ENCODE data around the gene CCDC191.
A peak's percentile ranks its signal among the peaks of the same experiment; 100 is the strongest.

Gene CCDC191

GRCh38 chr3:113985541-113985940 is 70.8 kb downstream of the CCDC191 start:
- ATAC-seq (ENCODE audit: insufficient read depth, low read depth) = peak; percentile 76
- Histone ChIP-seq H3K36me3 (ENCODE audit: insufficient read depth, low read length) (no peaks in the 10 kb centered on the region), H3K79me2 (ENCODE audit: insufficient read depth, low read length) (no peaks in the 10 kb centered on the region), H3K9me3 (ENCODE audit: insufficient read depth, low read length, severe bottlenecking) (no peaks in the 10 kb centered on the region), H3K4me3 (ENCODE audit: low read depth in 1 of 2, low read length in 2 of 2) (no peak overlapping the region), H3K27ac (ENCODE audit: low read length) (no peak overlapping the region), H3K9ac (ENCODE audit: low read depth, low read length) (no peak overlapping the region), H3K27me3 (ENCODE audit: insufficient read depth, low read length, poor library complexity) (no peaks in the 10 kb centered on the region), H3K4me2 (ENCODE audit: insufficient read depth, low read length) (no peak overlapping the region), H2AFZ (ENCODE audit: low read depth, low read length) (no peak overlapping the region), H3K4me1 (ENCODE audit: insufficient read depth, low read length) (no peaks in the 10 kb centered on the region), H4K20me1 (ENCODE audit: insufficient read depth, low read length) (no peaks in the 10 kb centered on the region)
- peak; percentile 14 for DNase-seq
- TF ChIP-seq CTCF (IDR thresholded peaks at IDR 0.05; ENCODE audit: borderline replicate concordance, extremely low read depth, low read length, poor library complexity, severe bottlenecking) (no peak), EZH2 (IDR thresholded peaks at IDR 0.05; ENCODE audit: borderline replicate concordance, low read depth, low read length, severe bottlenecking) (no peak)

GRCh38 chr3:113983544-113983943 is 72.8 kb downstream of the CCDC191 start:
- Histone ChIP-seq H3K27ac (ENCODE audit: low read length) (no peak overlapping the region), H3K4me3 (ENCODE audit: low read depth in 1 of 2, low read length in 2 of 2) (no peak overlapping the region), H3K9ac (ENCODE audit: low read depth, low read length) (no peak overlapping the region), H3K79me2 (ENCODE audit: insufficient read depth, low read length) (no peaks in the 10 kb centered on the region), H3K4me1 (ENCODE audit: insufficient read depth, low read length) (no peaks in the 10 kb centered on the region), H3K4me2 (ENCODE audit: insufficient read depth, low read length) (no peak overlapping the region), H4K20me1 (ENCODE audit: insufficient read depth, low read length) (no peaks in the 10 kb centered on the region), H3K9me3 (ENCODE audit: insufficient read depth, low read length, severe bottlenecking) (no peaks in the 10 kb centered on the region), H3K27me3 (ENCODE audit: insufficient read depth, low read length, poor library complexity) (no peaks in the 10 kb centered on the region), H2AFZ (ENCODE audit: low read depth, low read length) (no peak overlapping the region), H3K36me3 (ENCODE audit: insufficient read depth, low read length) (no peaks in the 10 kb centered on the region)
- DNase-seq (no peak), ATAC-seq (ENCODE audit: insufficient read depth, low read depth) (no peak)
- TF ChIP-seq CTCF (IDR thresholded peaks at IDR 0.05; ENCODE audit: borderline replicate concordance, extremely low read depth, low read length, poor library complexity, severe bottlenecking) (no peak), EZH2 (IDR thresholded peaks at IDR 0.05; ENCODE audit: borderline replicate concordance, low read depth, low read length, severe bottlenecking) (no peak)

GRCh38 chr3:113981803-113982202 is 74.5 kb downstream of the CCDC191 start:
- no peak overlapping the region for H3K27ac ChIP-seq (ENCODE audit: low read length)
- H3K4me3 ChIP-seq (ENCODE audit: low read depth in 1 of 2, low read length in 2 of 2) = no peak overlapping the region
- H3K9me3 ChIP-seq (ENCODE audit: insufficient read depth, low read length, severe bottlenecking) = no peaks in the 10 kb centered on the region
- no peak for ATAC-seq (ENCODE audit: insufficient read depth, low read depth)
- H2AFZ ChIP-seq (ENCODE audit: low read depth, low read length) = no peak overlapping the region
- no peak overlapping the region for H3K4me2 ChIP-seq (ENCODE audit: insufficient read depth, low read length)
- H3K27me3 ChIP-seq (ENCODE audit: insufficient read depth, low read length, poor library complexity) = no peaks in the 10 kb centered on the region
- no peaks in the 10 kb centered on the region for H3K4me1 ChIP-seq (ENCODE audit: insufficient read depth, low read length)
- no peaks in the 10 kb centered on the region for H3K79me2 ChIP-seq (ENCODE audit: insufficient read depth, low read length)
- H4K20me1 ChIP-seq (ENCODE audit: insufficient read depth, low read length) = no peaks in the 10 kb centered on the region
- TF ChIP-seq CTCF (IDR thresholded peaks at IDR 0.05; ENCODE audit: borderline replicate concordance, extremely low read depth, low read length, poor library complexity, severe bottlenecking) (no peak), EZH2 (IDR thresholded peaks at IDR 0.05; ENCODE audit: borderline replicate concordance, low read depth, low read length, severe bottlenecking) (no peak)
- H3K9ac ChIP-seq (ENCODE audit: low read depth, low read length) = no peak overlapping the region
- DNase-seq = no peak
- no peaks in the 10 kb centered on the region for H3K36me3 ChIP-seq (ENCODE audit: insufficient read depth, low read length)

GRCh38 chr3:113979916-113980315 is 76.4 kb downstream of the CCDC191 start:
- no peaks in the 10 kb centered on the region for H3K36me3 ChIP-seq (ENCODE audit: insufficient read depth, low read length)
- ATAC-seq (ENCODE audit: insufficient read depth, low read depth) = no peak
- H3K4me1 ChIP-seq (ENCODE audit: insufficient read depth, low read length) = no peaks in the 10 kb centered on the region
- TF ChIP-seq CTCF (IDR thresholded peaks at IDR 0.05; ENCODE audit: borderline replicate concordance, extremely low read depth, low read length, poor library complexity, severe bottlenecking) = no peak
- no peak for TF ChIP-seq EZH2 (IDR thresholded peaks at IDR 0.05; ENCODE audit: borderline replicate concordance, low read depth, low read length, severe bottlenecking)
- H3K9me3 ChIP-seq (ENCODE audit: insufficient read depth, low read length, severe bottlenecking) = no peaks in the 10 kb centered on the region
- H4K20me1 ChIP-seq (ENCODE audit: insufficient read depth, low read length) = no peaks in the 10 kb centered on the region
- H3K4me3 ChIP-seq (ENCODE audit: low read depth in 1 of 2, low read length in 2 of 2) = no peak overlapping the region
- H2AFZ ChIP-seq (ENCODE audit: low read depth, low read length) = no peak overlapping the region
- no peak overlapping the region for H3K4me2 ChIP-seq (ENCODE audit: insufficient read depth, low read length)
- H3K79me2 ChIP-seq (ENCODE audit: insufficient read depth, low read length) = no peaks in the 10 kb centered on the region
- H3K9ac ChIP-seq (ENCODE audit: low read depth, low read length) = no peak overlapping the region
- H3K27ac ChIP-seq (ENCODE audit: low read length) = no peak overlapping the region
- no peak for DNase-seq
- no peaks in the 10 kb centered on the region for H3K27me3 ChIP-seq (ENCODE audit: insufficient read depth, low read length, poor library complexity)
